Measurements from ENCODE around the gene RLN1. TPM values are rescaled to one million over a fixed set of nuclear protein-coding genes. Genes with fewer than 3 reads are reported as not detected.

Gene RLN1
- total RNA-seq, 1 experiment from 2014 or later, result 0.87 TPM

- Mint-ChIP-seq H3K9me3 (peaks cover 27% of the 10 kb centered on the region), H3K4me3 (peak overlapping the region; percentile 39), H3K4me1 (peaks cover 17% of the 10 kb centered on the region), H3K36me3 (peaks cover 29% of the 10 kb centered on the region), H3K27ac (peak overlapping the region; percentile 53; the same call in 1 of the 2 replicates), H3K27me3 (ENCODE audit: low read depth) (no peaks in the 10 kb centered on the region)
- POLR2A ChIA-PET, result interaction anchor here (1.0 kb wide), 1 partner anchor 13 kb away, joined by 3 read pairs; the partner anchor contains the start of gene RLN1
- CTCF ChIA-PET, result interaction anchor here (0.6 to 1.7 kb wide), 5 partner anchors 99 to 301 kb away, joined by 3 to 10 read pairs (median 3); no protein-coding TSS in a partner anchor
- peak; percentile 99 for ATAC-seq
- TF ChIP-seq FOXP1 (CRISPR knock-in tag; IDR thresholded peaks at IDR 0.05; ENCODE audit: borderline replicate concordance) (peak; percentile 59; the same call in 1 of the 2 replicates), SMAD3 (CRISPR knock-in tag; IDR thresholded peaks at IDR 0.05; ENCODE audit: borderline replicate concordance) (0 out of 2 replicates have a peak, but pooled peaks have one; percentile 21), MYBL2 (CRISPR knock-in tag; IDR thresholded peaks at IDR 0.05) (no peak), FOXJ3 (CRISPR knock-in tag; IDR thresholded peaks at IDR 0.05; ENCODE audit: borderline replicate concordance) (no peak), ZNF281 (CRISPR knock-in tag; IDR thresholded peaks at IDR 0.05) (peak; percentile 78; the same call in 1 of the 2 replicates), ZNF423 (CRISPR knock-in tag; IDR thresholded peaks at IDR 0.05) (no peak), ZBTB43 (CRISPR knock-in tag; IDR thresholded peaks at IDR 0.05) (no peak), SMAD4 (CRISPR knock-in tag; IDR thresholded peaks at IDR 0.05) (no peak), ZNF138 (CRISPR knock-in tag; conservative IDR thresholded peaks at IDR 0.05) (no peak), ZBTB21 (CRISPR knock-in tag; IDR thresholded peaks at IDR 0.05; ENCODE audit: borderline replicate concordance) (no peak), HMGA2 (CRISPR knock-in tag; IDR thresholded peaks at IDR 0.05) (no peak), JUN (CRISPR knock-in tag; IDR thresholded peaks at IDR 0.05) (no peak), E2F1 (CRISPR knock-in tag; IDR thresholded peaks at IDR 0.05) (no peak), JAZF1 (CRISPR knock-in tag; IDR thresholded peaks at IDR 0.05) (no peak), GRHL2 (CRISPR knock-in tag; IDR thresholded peaks at IDR 0.05; ENCODE audit: insufficient replicate concordance, severe bottlenecking) (no peak), ZNF121 (CRISPR knock-in tag; IDR thresholded peaks at IDR 0.05) (no peak), ETV6 (CRISPR knock-in tag; IDR thresholded peaks at IDR 0.05) (0 out of 2 replicates have a peak, but pooled peaks have one; percentile 41), SOX15 (CRISPR knock-in tag; IDR thresholded peaks at IDR 0.05) (no peak), FOXK1 (CRISPR knock-in tag; IDR thresholded peaks at IDR 0.05) (peak; percentile 94)
- TF ChIP-seq, protein P1, sequence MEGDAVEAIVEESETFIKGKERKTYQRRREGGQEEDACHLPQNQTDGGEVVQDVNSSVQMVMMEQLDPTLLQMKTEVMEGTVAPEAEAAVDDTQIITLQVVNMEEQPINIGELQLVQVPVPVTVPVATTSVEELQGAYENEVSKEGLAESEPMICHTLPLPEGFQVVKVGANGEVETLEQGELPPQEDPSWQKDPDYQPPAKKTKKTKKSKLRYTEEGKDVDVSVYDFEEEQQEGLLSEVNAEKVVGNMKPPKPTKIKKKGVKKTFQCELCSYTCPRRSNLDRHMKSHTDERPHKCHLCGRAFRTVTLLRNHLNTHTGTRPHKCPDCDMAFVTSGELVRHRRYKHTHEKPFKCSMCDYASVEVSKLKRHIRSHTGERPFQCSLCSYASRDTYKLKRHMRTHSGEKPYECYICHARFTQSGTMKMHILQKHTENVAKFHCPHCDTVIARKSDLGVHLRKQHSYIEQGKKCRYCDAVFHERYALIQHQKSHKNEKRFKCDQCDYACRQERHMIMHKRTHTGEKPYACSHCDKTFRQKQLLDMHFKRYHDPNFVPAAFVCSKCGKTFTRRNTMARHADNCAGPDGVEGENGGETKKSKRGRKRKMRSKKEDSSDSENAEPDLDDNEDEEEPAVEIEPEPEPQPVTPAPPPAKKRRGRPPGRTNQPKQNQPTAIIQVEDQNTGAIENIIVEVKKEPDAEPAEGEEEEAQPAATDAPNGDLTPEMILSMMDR (IDR thresholded peaks at IDR 0.05), result no peak
- TF ChIP-seq, protein P2, sequence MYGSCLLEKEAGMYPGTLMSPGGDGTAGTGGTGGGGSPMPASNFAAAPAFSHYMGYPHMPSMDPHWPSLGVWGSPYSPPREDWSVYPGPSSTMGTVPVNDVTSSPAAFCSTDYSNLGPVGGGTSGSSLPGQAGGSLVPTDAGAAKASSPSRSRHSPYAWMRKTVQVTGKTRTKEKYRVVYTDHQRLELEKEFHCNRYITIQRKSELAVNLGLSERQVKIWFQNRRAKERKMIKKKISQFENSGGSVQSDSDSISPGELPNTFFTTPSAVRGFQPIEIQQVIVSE (CRISPR knock-in tag; IDR thresholded peaks at IDR 0.05; ENCODE audit: borderline replicate concordance), result no peak
- TF ChIP-seq, protein P3, sequence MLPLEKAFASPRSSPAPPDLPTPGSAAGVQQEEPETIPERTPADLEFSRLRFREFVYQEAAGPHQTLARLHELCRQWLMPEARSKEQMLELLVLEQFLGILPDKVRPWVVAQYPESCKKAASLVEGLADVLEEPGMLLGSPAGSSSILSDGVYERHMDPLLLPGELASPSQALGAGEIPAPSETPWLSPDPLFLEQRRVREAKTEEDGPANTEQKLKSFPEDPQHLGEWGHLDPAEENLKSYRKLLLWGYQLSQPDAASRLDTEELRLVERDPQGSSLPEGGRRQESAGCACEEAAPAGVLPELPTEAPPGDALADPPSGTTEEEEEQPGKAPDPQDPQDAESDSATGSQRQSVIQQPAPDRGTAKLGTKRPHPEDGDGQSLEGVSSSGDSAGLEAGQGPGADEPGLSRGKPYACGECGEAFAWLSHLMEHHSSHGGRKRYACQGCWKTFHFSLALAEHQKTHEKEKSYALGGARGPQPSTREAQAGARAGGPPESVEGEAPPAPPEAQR (CRISPR knock-in tag; IDR thresholded peaks at IDR 0.05), result no peak
- TF ChIP-seq, protein P4, sequence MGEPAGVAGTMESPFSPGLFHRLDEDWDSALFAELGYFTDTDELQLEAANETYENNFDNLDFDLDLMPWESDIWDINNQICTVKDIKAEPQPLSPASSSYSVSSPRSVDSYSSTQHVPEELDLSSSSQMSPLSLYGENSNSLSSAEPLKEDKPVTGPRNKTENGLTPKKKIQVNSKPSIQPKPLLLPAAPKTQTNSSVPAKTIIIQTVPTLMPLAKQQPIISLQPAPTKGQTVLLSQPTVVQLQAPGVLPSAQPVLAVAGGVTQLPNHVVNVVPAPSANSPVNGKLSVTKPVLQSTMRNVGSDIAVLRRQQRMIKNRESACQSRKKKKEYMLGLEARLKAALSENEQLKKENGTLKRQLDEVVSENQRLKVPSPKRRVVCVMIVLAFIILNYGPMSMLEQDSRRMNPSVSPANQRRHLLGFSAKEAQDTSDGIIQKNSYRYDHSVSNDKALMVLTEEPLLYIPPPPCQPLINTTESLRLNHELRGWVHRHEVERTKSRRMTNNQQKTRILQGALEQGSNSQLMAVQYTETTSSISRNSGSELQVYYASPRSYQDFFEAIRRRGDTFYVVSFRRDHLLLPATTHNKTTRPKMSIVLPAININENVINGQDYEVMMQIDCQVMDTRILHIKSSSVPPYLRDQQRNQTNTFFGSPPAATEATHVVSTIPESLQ (CRISPR knock-in tag; IDR thresholded peaks at IDR 0.05), result no peak
- TF ChIP-seq, protein P5, sequence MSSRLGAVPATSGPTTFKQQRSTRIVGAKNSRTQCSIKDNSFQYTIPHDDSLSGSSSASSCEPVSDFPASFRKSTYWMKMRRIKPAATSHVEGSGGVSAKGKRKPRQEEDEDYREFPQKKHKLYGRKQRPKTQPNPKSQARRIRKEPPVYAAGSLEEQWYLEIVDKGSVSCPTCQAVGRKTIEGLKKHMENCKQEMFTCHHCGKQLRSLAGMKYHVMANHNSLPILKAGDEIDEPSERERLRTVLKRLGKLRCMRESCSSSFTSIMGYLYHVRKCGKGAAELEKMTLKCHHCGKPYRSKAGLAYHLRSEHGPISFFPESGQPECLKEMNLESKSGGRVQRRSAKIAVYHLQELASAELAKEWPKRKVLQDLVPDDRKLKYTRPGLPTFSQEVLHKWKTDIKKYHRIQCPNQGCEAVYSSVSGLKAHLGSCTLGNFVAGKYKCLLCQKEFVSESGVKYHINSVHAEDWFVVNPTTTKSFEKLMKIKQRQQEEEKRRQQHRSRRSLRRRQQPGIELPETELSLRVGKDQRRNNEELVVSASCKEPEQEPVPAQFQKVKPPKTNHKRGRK (CRISPR knock-in tag; IDR thresholded peaks at IDR 0.05; ENCODE audit: borderline replicate concordance), result no peak
- DNase-seq (ENCODE audit: low spot score), result peak; percentile 79
Observed at GRCh38 chr9:5326893-5327548, 12.7 kb downstream of the RLN1 start.

All from WTC11 (cell line).